Calu3 (cell line): ENCODE results near the gene QRICH2. TPM values are rescaled to one million over a fixed set of nuclear protein-coding genes. Genes with fewer than 3 reads are reported as not detected.

Source experiments
- BruUV-seq: library from RNA; stranded (reverse); fragments of 400-500 nt; replicated peaks from 2 replicates; lab custom pipeline; 2021; lab: Mats Ljungman, UMichigan
- CTCF ChIA-PET: fragments of 300-600 bp; sonication (Branson Sonifier 250); formaldehyde crosslinking; loops from one replicate; lab custom pipeline; 2022; ENCODE audit warnings: antibody characterized with exemption; lab: Charles Lee
- DNase-seq: peaks from one replicate; pipeline ENCODE4 v3.0.0; 2022
- H3K27ac Mint-ChIP-seq: one replicate; pipeline ENCODE4 v1.8.0; 2022; ENCODE audit warnings: mixed read lengths; ENCODE audit not compliant: unreplicated experiment
- H3K27me3 Mint-ChIP-seq: one replicate; pipeline ENCODE4 v1.8.0; 2022; ENCODE audit warnings: mixed read lengths; ENCODE audit not compliant: unreplicated experiment
- H3K36me3 Mint-ChIP-seq: one replicate; pipeline ENCODE4 v1.8.0; 2022; ENCODE audit warnings: mild to moderate bottlenecking, moderate library complexity, mixed read lengths; ENCODE audit not compliant: insufficient read depth, unreplicated experiment
- H3K4me1 Mint-ChIP-seq: one replicate; pipeline ENCODE4 v1.8.0; 2022; ENCODE audit warnings: mild to moderate bottlenecking, low read depth, mixed read lengths; ENCODE audit not compliant: unreplicated experiment
- H3K4me3 Mint-ChIP-seq: one replicate; pipeline ENCODE4 v1.8.0; 2022; ENCODE audit warnings: mild to moderate bottlenecking, low read depth, moderate library complexity, mixed read lengths; ENCODE audit not compliant: unreplicated experiment
- H3K9me3 Mint-ChIP-seq: one replicate; pipeline ENCODE4 v1.8.0; 2022; ENCODE audit warnings: low read depth, mixed read lengths; ENCODE audit not compliant: unreplicated experiment
- intact Hi-C: fragments of 100-400 bp; cut with micrococcal nuclease; formaldehyde crosslinking; loops from one replicate; pipeline ENCODE4 v1.10.0; 2022; ENCODE audit not compliant: unreplicated experiment
- total RNA-seq: library from RNA; stranded (reverse); gene quantifications from 2 replicates; pipeline ENCODE4 v1.2.3, GENCODE V29; 2022
- TF ChIP-seq, protein P1 (sequence below): fragments of 200-600 bp; IDR thresholded peaks from one replicate; pipeline ENCODE4 v1.8.0; 2022; ENCODE audit warnings: antibody characterized with exemption; ENCODE audit not compliant: unreplicated experiment

The QRICH2 gene
- total RNA-seq, 1 experiment from 2014 or later = 3.0 TPM

DNA sequence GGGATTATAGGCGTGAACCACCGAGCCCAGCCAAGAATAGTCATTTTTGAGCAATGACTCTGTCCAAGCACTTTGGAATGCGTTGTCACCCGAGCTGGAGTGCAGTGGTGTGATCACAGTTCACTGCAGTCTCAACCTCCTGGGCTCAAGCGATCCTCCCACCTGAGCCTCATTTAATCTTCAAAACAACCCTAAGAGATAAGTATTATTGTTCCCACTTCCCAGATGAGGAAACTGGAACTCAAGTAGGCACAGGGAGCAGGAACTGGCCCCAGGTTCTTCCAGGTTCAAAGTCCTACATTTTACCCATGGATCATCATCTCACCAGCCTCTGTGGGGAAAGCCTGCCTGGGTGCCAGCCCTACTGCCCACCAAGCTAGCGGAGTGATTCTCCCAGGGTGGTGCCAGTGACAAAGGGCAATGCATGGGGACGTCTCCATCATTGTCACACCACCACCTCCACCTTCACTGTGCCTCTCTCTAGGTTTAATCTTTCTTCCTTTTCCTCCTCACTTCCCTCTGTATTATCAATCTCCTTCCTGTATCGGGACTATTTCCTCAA is 56.5 kb downstream of the QRICH2 start:
- Mint-ChIP-seq H3K27me3 (no peaks in the 10 kb centered on the region), H3K36me3 (no peaks in the 10 kb centered on the region), H3K4me3 (peak overlapping the region; percentile 1), H3K9me3 (no peaks in the 10 kb centered on the region), H3K4me1 (peaks cover 32% of the 10 kb centered on the region), H3K27ac (peak overlapping the region; percentile 76)
- TF ChIP-seq, protein P1, sequence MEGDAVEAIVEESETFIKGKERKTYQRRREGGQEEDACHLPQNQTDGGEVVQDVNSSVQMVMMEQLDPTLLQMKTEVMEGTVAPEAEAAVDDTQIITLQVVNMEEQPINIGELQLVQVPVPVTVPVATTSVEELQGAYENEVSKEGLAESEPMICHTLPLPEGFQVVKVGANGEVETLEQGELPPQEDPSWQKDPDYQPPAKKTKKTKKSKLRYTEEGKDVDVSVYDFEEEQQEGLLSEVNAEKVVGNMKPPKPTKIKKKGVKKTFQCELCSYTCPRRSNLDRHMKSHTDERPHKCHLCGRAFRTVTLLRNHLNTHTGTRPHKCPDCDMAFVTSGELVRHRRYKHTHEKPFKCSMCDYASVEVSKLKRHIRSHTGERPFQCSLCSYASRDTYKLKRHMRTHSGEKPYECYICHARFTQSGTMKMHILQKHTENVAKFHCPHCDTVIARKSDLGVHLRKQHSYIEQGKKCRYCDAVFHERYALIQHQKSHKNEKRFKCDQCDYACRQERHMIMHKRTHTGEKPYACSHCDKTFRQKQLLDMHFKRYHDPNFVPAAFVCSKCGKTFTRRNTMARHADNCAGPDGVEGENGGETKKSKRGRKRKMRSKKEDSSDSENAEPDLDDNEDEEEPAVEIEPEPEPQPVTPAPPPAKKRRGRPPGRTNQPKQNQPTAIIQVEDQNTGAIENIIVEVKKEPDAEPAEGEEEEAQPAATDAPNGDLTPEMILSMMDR = no peak
- CTCF ChIA-PET = interaction anchor here (0.5 to 1.5 kb wide), 7 partner anchors 8 to 70 kb away, joined by 3 to 7 read pairs (median 5); no protein-coding TSS in a partner anchor
- DNase-seq = no peak
- no TSS peak for BruUV-seq
- intact Hi-C loops = no loop called here

- Mint-ChIP-seq H3K9me3 (no peaks in the 10 kb centered on the region), H3K4me1 (peaks cover 36% of the 10 kb centered on the region), H3K4me3 (no peak overlapping the region), H3K36me3 (no peaks in the 10 kb centered on the region), H3K27me3 (no peaks in the 10 kb centered on the region), H3K27ac (no peak overlapping the region)
- TF ChIP-seq, protein P1 = no peak
- intact Hi-C loops = no loop called here
- CTCF ChIA-PET = no interaction called here
- DNase-seq = no peak
- BruUV-seq = no TSS peak
Observed at GRCh38 chr17:76250141-76250540, 57.9 kb downstream of the QRICH2 start.

DNA sequence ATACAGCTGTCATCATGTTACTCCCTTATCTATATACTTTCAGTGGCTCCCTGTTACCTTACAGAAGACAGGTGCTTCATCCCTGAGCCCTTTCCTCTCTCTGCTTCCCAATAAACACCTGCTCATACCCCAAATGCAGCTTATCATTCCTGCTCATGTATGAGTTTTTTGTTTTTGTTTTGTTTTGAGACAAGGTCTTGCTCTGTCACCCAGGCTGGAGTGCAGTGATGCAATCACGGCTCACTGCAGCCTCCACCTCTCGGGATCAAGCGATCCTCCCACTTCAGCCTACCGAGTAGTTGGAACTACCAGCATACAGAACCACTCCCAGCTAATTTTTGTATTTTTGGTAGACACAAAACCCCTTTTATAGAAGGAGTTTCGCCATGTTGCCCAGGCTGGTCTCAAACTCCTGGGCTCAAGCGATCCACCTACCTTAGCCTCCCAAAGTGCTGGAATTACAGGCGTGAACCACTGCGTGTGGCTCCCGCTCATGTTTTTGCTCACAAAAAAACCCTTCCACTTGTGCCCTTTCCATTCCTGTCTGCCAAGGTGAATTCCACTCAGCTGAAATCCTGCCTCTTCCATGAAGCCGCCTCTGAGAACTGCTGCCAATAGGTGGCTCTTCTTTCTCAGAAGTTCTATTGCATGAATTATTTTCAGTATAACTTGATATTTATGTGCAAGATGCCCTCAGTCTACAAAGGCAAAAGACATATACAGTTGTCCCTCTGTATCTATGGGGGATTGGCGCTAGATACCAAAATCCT is 59.9 kb downstream of the QRICH2 start:
- Mint-ChIP-seq H3K27me3 (no peaks in the 10 kb centered on the region), H3K4me3 (no peak overlapping the region), H3K27ac (no peak overlapping the region), H3K9me3 (no peaks in the 10 kb centered on the region), H3K4me1 (peaks cover 36% of the 10 kb centered on the region), H3K36me3 (no peaks in the 10 kb centered on the region)
- TF ChIP-seq, protein P1 = peak; percentile 16
- DNase-seq = no peak
- BruUV-seq = no TSS peak
- intact Hi-C loops = no loop called here
- CTCF ChIA-PET = interaction anchor here (2.9 kb wide), 1 partner anchor 31 kb away, joined by 10 read pairs; no protein-coding TSS in a partner anchor

GRCh38 chr17:76247304-76247703 is 60.8 kb downstream of the QRICH2 start:
- CTCF ChIA-PET = interaction anchor here (1.6 to 2.9 kb wide), 2 partner anchors 11 to 32 kb away, joined by 8 to 10 read pairs; no protein-coding TSS in a partner anchor
- no peak for DNase-seq
- Mint-ChIP-seq H3K36me3 (no peaks in the 10 kb centered on the region), H3K9me3 (no peaks in the 10 kb centered on the region), H3K4me3 (no peak overlapping the region), H3K4me1 (peaks cover 28% of the 10 kb centered on the region), H3K27ac (no peak overlapping the region), H3K27me3 (no peaks in the 10 kb centered on the region)
- no TSS peak for BruUV-seq
- intact Hi-C loops = no loop called here
- TF ChIP-seq, protein P1 = no peak
